SK-N-SH (cell line): ENCODE data around the gene CNTROB. TPM values are rescaled to one million over a fixed set of nuclear protein-coding genes. Genes with fewer than 3 reads are reported as not detected.

ENCODE experiments used
- CTCF ChIA-PET: fragments of 300-600, 350-600 bp; formaldehyde crosslinking; extraction: SDS; loops from one replicate; lab custom pipeline; 2021; lab: Yijun Ruan, JAX
- POLR2A ChIA-PET: fragments of 350-600 bp; sonication (Branson Sonifier 250); formaldehyde crosslinking; extraction: SDS; loops from one replicate; lab custom pipeline; 2020; ENCODE audit warnings: antibody characterized with exemption, inconsistent platforms; lab: Yijun Ruan, JAX
- DNase-seq: peaks from one replicate; pipeline ENCODE4 v3.0.0; 2012
- H2AFZ ChIP-seq: fragments of 200-600 bp; sonication (generic); 2 replicates; pipeline ENCODE4 v1.8.1; 2016; ENCODE audit warnings: antibody characterized with exemption, mild to moderate bottlenecking, low read depth
- H3F3A ChIP-seq: fragments of 200-600 bp; sonication (generic); replicated peaks from 2 replicates; pipeline ENCODE3; 2016; ENCODE audit warnings: antibody characterized with exemption, mild to moderate bottlenecking; ENCODE audit not compliant: insufficient read depth
- H3K27ac ChIP-seq, 2 experiments: fragments of 200-500 bp in 1 of 2; fragments of 200-600 bp in 1 of 2; sonication (Bioruptor generic) in 1 of 2; sonication (generic), shearing (Covaris generic) in 1 of 2; 2 replicates each; pipeline versions ENCODE4 v1.5.1 to v1.6.1; 2014 to 2016; ENCODE audit warnings: low read depth in 2 of 2, inconsistent platforms in 1 of 2, low read length in 1 of 2, mild to moderate bottlenecking in 1 of 2, mixed read lengths in 1 of 2
- H3K27me3 ChIP-seq: fragments of 200-600 bp; sonication (generic), shearing (Covaris generic); 2 replicates; pipeline ENCODE4 v1.6.1; 2016; ENCODE audit warnings: mixed run types; ENCODE audit not compliant: insufficient read depth
- H3K36me3 ChIP-seq, 2 experiments: fragments of 200-500 bp in 1 of 2; fragments of 200-600 bp in 1 of 2; sonication (Bioruptor generic) in 1 of 2; sonication (generic) in 1 of 2; replicated peaks in 1 of 2; 2 replicates each; pipeline versions ENCODE3 to v1.5.1; 2014 to 2016; ENCODE audit warnings: low read length in 1 of 2, mild to moderate bottlenecking in 1 of 2; ENCODE audit not compliant: insufficient read depth in 2 of 2, control insufficient read depth in 1 of 2
- H3K4me1 ChIP-seq, 2 experiments: fragments of 200-500 bp in 1 of 2; fragments of 200-600 bp in 1 of 2; sonication (Bioruptor generic) in 1 of 2; sonication (generic), shearing (Covaris generic) in 1 of 2; 2 replicates each; pipeline versions ENCODE4 v1.5.1 to v1.6.1; 2014 to 2016; ENCODE audit warnings: low read depth in 1 of 2, low read length in 1 of 2, mixed run types in 1 of 2; ENCODE audit not compliant: insufficient read depth in 2 of 2, control insufficient read depth in 1 of 2
- H3K4me2 ChIP-seq: fragments of 200-600 bp; sonication (generic), shearing (Covaris generic); 2 replicates; pipeline ENCODE4 v1.6.1; 2017; ENCODE audit warnings: mixed run types
- H3K4me3 ChIP-seq, 2 experiments: fragments of 200-500 bp in 1 of 2; fragments of 200-600 bp in 1 of 2; sonication (Bioruptor generic) in 1 of 2; sonication (generic), shearing (Covaris generic) in 1 of 2; 2 replicates each; pipeline versions ENCODE4 v1.5.1 to v1.8.1; 2014 to 2016; ENCODE audit warnings: low read depth in 2 of 2, inconsistent platforms in 1 of 2, low read length in 1 of 2, mild to moderate bottlenecking in 1 of 2, mixed read lengths in 1 of 2, moderate library complexity in 1 of 2
- H3K79me2 ChIP-seq: fragments of 200-600 bp; sonication (generic); 2 replicates; pipeline ENCODE4 v1.8.1; 2017; ENCODE audit warnings: mild to moderate bottlenecking; ENCODE audit not compliant: insufficient read depth
- H3K9ac ChIP-seq: fragments of 200-600 bp; sonication (generic); 2 replicates; pipeline ENCODE4 v1.6.1; 2017; ENCODE audit warnings: mixed run types
- H3K9me2 ChIP-seq: fragments of 200-600 bp; sonication (generic); 2 replicates; pipeline ENCODE4 v1.6.1; 2017; ENCODE audit warnings: mixed run types
- H3K9me3 ChIP-seq: fragments of 200-600 bp; sonication (generic); 2 replicates; pipeline ENCODE4 v1.6.1; 2017; ENCODE audit warnings: mixed run types, mild to moderate bottlenecking, moderate library complexity
- H4K20me1 ChIP-seq: fragments of 200-600 bp; sonication (generic); 2 replicates; pipeline ENCODE4 v1.6.1; 2017; ENCODE audit warnings: mild to moderate bottlenecking, mixed run types; ENCODE audit not compliant: insufficient read depth
- CHD2 ChIP-seq: fragments of 150-350 bp; IDR thresholded peaks from 2 replicates; pipeline ENCODE4 v1.6.1; 2018; ENCODE audit warnings: low read length; ENCODE audit not compliant: partially characterized antibody
- EP300 ChIP-seq, 2 experiments: IDR thresholded peaks; 2 replicates each; pipeline versions ENCODE4 v1.4.0 to v1.6.1; 2012; ENCODE audit warnings: borderline replicate concordance in 1 of 2, low read depth in 1 of 2, low read length in 1 of 2
- FOXJ3 ChIP-seq: sonication (generic); formaldehyde crosslinking; IDR thresholded peaks from 2 replicates; pipeline ENCODE4 v1.5.1; 2020; ENCODE audit warnings: mild to moderate bottlenecking, missing genetic modification reagents
- FOXM1 ChIP-seq: IDR thresholded peaks from 2 replicates; pipeline ENCODE4 v1.4.0; 2012; ENCODE audit warnings: low read depth, mild to moderate bottlenecking
- GABPA ChIP-seq: IDR thresholded peaks from 2 replicates; pipeline ENCODE4 v1.4.0; 2012; ENCODE audit warnings: low read depth, mild to moderate bottlenecking
- JUND ChIP-seq: IDR thresholded peaks from 2 replicates; pipeline ENCODE4 v1.4.0; 2012
- NRF1 ChIP-seq: IDR thresholded peaks from 2 replicates; pipeline ENCODE4 v1.6.1; 2012; ENCODE audit warnings: low read depth, mild to moderate bottlenecking, low read length
- PBX3 ChIP-seq: IDR thresholded peaks from 2 replicates; pipeline ENCODE4; 2012
- RXRA ChIP-seq: IDR thresholded peaks from 2 replicates; pipeline ENCODE4 v1.4.0; 2012; ENCODE audit warnings: low read depth, mild to moderate bottlenecking, borderline replicate concordance
- SIN3A ChIP-seq: IDR thresholded peaks from 2 replicates; pipeline ENCODE4 v1.6.1; 2012; ENCODE audit warnings: low read depth, mild to moderate bottlenecking, low read length, moderate library complexity, borderline replicate concordance
- WGBS: methylation state at CpG from one replicate; pipeline ENCODE4 v1.1.6; 2017; ENCODE audit warnings: low lambda C conversion rate; 5-methylcytosine and 5-hydroxymethylcytosine counted together
- polyA plus RNA-seq, 3 experiments: library from polyadenylated mRNA; depleted of rRNA; stranded (reverse); fragments of >200 nt; gene quantifications; 2 replicates each; pipeline ENCODE4 v1.2.3, GENCODE V29; 2012
- TF ChIP-seq, protein P1 (sequence below): fragments of 150-350 bp; IDR thresholded peaks from 2 replicates; pipeline ENCODE4 v1.6.1; 2017; ENCODE audit warnings: antibody characterized with exemption, low read length, low read depth, borderline replicate concordance
- TF ChIP-seq, protein P2 (sequence below): fragments of 150-350 bp; IDR thresholded peaks from 2 replicates; pipeline ENCODE4 v1.6.1; 2016; ENCODE audit warnings: mild to moderate bottlenecking, low read depth, low read length
- TF ChIP-seq, protein P3 (sequence below): IDR thresholded peaks from 2 replicates; pipeline ENCODE4 v1.4.0; 2012; ENCODE audit warnings: low read depth

The CNTROB gene
- polyA plus RNA-seq, 1 of the 3 experiments (the other 2 are of a cell fraction): 26.3 TPM

- DNase-seq: peak; percentile 55
- H3K36me3 ChIP-seq: peaks cover 13 to 16% of the 10 kb centered on the region in 2 experiments
- H3F3A ChIP-seq: peaks cover 38% of the 10 kb centered on the region
- H3K27ac ChIP-seq: peak overlapping the region; percentile 96 to 100; a peak in 3 of 4 replicates
- peak overlapping the region; percentile 77; the same call in 1 of the 2 replicates for H3K9ac ChIP-seq
- no peaks in the 10 kb centered on the region for H3K9me3 ChIP-seq
- H3K4me3 ChIP-seq: peak overlapping the region; percentile 76 to 78; a peak in 3 of 4 replicates
- WGBS: under 1% methylated on average over 45 of the region's 100 CpGs
- H3K27me3 ChIP-seq: no peaks in the 10 kb centered on the region
- peaks cover 33 to 71% of the 10 kb centered on the region in 2 experiments for H3K4me1 ChIP-seq
- H2AFZ ChIP-seq: no peak overlapping the region
- peaks cover 3% of the 10 kb centered on the region; the same call in 1 of the 2 replicates for H4K20me1 ChIP-seq
- TF ChIP-seq, protein P1, sequence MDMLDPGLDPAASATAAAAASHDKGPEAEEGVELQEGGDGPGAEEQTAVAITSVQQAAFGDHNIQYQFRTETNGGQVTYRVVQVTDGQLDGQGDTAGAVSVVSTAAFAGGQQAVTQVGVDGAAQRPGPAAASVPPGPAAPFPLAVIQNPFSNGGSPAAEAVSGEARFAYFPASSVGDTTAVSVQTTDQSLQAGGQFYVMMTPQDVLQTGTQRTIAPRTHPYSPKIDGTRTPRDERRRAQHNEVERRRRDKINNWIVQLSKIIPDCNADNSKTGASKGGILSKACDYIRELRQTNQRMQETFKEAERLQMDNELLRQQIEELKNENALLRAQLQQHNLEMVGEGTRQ: no peak
- TF ChIP-seq PBX3: no peak
- TF ChIP-seq, protein P2, sequence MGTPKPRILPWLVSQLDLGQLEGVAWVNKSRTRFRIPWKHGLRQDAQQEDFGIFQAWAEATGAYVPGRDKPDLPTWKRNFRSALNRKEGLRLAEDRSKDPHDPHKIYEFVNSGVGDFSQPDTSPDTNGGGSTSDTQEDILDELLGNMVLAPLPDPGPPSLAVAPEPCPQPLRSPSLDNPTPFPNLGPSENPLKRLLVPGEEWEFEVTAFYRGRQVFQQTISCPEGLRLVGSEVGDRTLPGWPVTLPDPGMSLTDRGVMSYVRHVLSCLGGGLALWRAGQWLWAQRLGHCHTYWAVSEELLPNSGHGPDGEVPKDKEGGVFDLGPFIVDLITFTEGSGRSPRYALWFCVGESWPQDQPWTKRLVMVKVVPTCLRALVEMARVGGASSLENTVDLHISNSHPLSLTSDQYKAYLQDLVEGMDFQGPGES: no peak
- TF ChIP-seq, protein P3, sequence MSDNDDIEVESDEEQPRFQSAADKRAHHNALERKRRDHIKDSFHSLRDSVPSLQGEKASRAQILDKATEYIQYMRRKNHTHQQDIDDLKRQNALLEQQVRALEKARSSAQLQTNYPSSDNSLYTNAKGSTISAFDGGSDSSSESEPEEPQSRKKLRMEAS: no peak
- no peak for TF ChIP-seq EP300 (IDR thresholded peaks at IDR 0.05; ENCODE audit: borderline replicate concordance in 1 of 2, low read depth in 1 of 2, low read length in 1 of 2)
- no peak for TF ChIP-seq SIN3A
- TF ChIP-seq JUND: no peak
- no peak for TF ChIP-seq GABPA
- no peak for TF ChIP-seq CHD2
- no peak for TF ChIP-seq FOXJ3 (CRISPR knock-in tag)
- TF ChIP-seq RXRA: no peak
- no peak for TF ChIP-seq NRF1
- no peak for TF ChIP-seq FOXM1
- H3K9me2 ChIP-seq: no peaks in the 10 kb centered on the region
- CTCF ChIA-PET: interaction anchor here (2.6 kb wide), 1 partner anchor 21 kb away, joined by 9 read pairs; no protein-coding TSS in a partner anchor
- H3K79me2 ChIP-seq: peaks cover 37% of the 10 kb centered on the region
- H3K4me2 ChIP-seq: no peak overlapping the region
- POLR2A ChIA-PET: interaction anchor here (1.7 kb wide), 1 partner anchor 47 kb away, joined by 5 read pairs; the partner anchor contains the start of genes CNTROB and TRAPPC1
These were observed 47.2 kb upstream of the CNTROB start for GRCh38 chr17:7884581-7885366.
